ENCODE measurements around the gene CASR.

DNA sequence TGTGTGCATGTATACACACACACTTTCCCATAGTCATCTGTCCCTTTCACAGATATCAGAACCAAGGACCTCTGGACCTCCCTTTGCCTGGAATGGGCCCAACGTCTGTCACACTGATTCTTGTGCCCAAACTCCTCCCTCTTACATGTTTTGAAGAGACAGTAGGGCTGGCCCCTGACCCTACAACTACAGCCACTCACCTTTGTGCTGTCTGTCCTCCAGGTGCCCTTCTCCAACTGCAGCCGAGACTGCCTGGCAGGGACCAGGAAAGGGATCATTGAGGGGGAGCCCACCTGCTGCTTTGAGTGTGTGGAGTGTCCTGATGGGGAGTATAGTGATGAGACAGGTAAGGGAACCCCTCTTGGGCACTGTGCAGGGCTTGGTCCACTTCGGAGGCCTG lies 98.4 kb downstream of the CASR start:
- TF ChIP-seq CTCF (IDR thresholded peaks at IDR 0.05) (no peak), ZFX (IDR thresholded peaks at IDR 0.05; ENCODE audit: borderline replicate concordance) (no peak)

All from 22Rv1 (cell line).